Fibroblast of skin of left quadriceps (primary cell): ENCODE measurements around the gene SERPINA6.
"Not testable (repeated sequence)": the region's sequence is repeated elsewhere in the genome, so short reads cannot be mapped to it uniquely, and the experiment has no call there.

Experiments used
- DNase-seq, 2 experiments: peaks; one replicate each; pipeline ENCODE4 v3.0.0-alpha.2; 2013; ENCODE audit warnings: low read depth in 2 of 2

The SERPINA6 gene

DNA sequence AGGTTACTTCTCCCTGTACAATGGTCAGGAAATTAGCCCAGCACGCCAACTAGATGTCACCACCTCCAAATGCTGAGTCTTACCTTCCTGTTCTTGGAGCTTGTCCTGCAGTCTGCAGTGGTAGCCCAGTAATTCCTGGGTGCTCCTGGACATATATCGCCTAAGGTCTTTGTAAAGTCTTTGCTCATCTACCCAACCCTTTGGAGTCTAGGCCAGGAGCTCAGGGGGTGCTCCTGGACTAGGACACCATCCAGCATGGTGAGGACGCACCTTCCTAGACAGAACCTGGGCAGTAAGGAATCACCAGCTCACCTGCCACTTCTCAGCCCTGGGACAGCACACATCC, 30.6 kb downstream of the SERPINA6 start:
- no peak for DNase-seq

- no peak for DNase-seq
These were observed 31.1 kb downstream of the SERPINA6 start for GRCh38 chr14:94291906-94292525.

DNA sequence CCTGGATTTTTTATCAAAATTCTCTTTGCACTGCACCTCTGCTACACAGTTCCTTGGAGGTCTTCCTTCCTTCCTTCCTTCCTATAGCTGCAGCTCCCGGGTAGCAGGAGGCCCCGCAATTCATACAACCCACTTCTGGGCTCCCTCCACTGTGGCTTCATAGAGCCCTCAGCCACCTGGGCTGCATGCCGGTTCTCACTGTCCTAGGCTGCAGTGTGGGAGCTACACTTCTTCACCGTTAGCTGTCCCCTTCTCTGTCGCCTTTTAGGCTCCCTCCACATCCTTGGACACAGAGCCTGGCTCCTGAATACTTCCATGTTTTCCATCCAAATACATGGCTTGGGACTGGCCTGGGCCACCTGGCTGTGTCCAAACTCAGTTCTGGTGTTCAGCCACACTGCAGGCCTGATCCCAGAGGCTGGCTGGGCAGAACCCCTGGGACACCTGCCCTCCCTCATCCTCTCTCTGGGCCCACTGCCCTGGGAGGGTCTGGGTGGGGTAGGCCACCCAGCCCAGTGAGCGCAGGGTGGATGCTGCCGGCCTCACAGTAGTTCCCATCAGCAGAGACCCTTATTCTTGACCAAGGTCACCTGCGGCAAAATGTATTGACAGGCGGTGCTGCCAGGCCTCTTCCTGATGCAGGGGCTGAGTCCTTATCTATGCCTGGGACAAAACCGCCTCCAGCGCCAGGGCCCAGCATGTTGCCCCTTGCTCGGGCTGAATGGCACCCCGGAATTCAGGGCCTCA, 31.8 kb downstream of the SERPINA6 start:
- DNase-seq = no peak

- DNase-seq = no peak
These were observed 32.9 kb downstream of the SERPINA6 start for GRCh38 chr14:94290197-94290596.

DNA sequence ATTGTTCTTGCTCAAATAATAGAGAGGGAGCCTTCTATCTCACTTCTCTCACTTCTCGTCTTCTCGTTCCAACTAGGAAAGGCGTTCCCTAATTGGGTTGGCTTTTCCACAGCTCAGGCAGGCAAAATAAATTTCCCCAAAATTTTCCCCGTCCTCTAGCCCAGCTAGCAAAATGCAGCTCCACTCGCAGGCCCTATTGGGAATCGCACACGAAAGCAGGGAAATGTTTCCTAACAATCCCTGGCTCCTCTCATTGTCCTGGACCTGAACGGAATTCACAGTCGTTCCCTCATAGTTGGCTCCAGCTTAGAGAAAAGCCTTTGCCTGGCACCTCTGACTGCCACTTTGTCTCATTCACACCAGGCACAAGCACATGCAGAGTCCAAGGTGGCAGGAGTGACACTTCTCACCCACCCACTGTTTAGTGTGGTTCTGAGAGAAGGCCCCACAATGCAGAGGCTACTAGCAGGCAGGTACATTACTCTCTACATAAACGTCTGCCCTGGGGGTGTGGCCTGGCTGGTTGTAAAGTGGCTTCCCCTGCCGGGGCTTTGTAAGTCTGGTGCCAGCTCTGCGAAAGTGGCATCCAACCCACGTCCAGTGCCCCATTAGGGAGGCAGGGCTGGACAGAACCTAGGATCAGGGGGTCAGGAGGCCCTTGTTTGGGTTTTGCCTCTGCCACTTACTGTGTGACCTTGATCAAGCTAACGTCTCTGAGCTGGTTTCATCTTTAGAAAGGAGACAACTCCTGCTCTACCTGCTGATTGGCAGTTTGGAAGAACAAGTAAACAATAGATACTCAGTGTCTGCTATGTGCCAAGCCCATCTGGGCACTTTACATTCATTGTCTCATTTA, 34.3 kb downstream of the SERPINA6 start:
- no peak for DNase-seq

- DNase-seq = no peak
These were observed 38.0 kb downstream of the SERPINA6 start for GRCh38 chr14:94285158-94285557.

GRCh38 chr14:94284221-94284620, 38.9 kb downstream of the SERPINA6 start:
- no peak for DNase-seq

- DNase-seq = peak in 1 of 2 experiments; percentile 5
These were observed 40.0 kb downstream of the SERPINA6 start for GRCh38 chr14:94282991-94283723.

DNA sequence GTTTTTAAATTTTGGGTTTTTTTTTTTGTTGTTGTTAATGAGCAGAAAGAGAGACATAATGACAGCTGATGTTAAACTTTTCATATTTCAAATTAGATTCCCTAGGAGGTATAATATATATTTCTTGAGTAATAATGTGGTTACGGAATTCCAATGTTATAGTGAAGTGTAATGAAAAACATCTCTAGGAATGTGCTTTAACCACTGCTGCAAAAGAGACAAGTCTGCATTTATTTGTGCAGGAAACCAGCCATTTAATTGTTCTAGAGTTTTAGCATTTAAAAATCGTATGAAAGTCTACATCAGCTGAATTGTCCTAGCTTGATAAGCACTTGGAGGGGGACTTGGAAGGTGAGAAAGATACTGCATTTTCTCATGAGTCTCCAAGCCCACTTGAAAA, 44.4 kb downstream of the SERPINA6 start:
- DNase-seq = peak; percentile 51

- not testable (repeated sequence) for DNase-seq
These were observed 46.1 kb downstream of the SERPINA6 start for GRCh38 chr14:94276898-94277561.

DNA sequence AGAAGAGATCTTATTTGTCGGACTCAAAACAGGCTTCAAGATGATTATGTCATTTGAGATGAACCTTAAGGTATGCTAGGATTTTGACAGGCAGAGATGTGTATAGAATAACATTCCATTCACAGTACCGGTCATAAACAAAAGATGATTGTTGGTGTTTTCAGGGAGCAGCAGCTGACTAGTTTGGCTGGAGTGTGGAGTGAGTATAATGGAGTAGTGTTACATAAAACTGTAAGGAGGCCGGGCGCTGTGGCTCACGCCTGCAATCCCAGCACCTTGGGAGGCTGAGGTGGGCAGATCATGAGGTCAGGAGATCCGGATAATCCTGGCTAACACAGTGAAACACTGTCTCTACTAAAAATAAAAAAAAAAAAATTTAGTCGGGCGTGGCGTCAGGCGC, 54.0 kb downstream of the SERPINA6 start:
- DNase-seq = no peak

DNA sequence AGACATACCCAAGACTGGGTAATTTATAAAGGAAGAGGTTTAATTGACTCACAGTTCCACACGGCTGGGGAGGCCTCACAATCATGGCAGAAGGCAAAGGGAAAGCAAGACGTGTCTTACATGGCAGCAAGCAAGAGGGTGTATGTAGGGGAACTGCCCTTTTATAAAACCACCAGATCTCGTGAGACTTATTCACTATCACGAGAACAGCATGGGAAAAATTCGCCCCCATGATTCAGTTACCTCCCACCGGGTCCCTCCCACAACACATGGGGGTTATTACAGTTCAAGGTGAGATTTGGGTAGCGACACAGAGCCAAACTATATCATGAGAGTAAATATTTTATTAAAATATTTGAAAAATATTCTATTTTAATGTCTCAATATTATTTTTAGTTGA, 54.6 kb downstream of the SERPINA6 start:
- DNase-seq = not testable (repeated sequence)

DNA sequence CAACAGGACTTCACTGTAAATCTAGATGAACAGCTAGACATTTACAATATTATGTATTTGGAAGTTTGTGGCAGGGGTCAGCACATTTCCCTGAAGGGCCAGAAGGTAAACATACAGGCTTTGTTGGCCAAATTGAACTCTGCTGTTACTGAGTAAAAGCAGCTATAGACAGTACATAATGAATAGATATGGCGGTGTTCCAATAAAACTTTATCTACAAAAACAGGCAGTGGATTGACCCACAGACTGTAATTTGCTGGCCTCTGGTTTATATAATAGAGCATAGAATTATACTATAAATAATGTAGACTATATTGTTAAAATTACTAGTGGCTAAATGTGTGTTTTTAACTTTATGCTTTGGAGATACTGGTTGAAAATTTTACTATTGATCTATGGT, 55.8 kb downstream of the SERPINA6 start:
- no peak for DNase-seq

DNA sequence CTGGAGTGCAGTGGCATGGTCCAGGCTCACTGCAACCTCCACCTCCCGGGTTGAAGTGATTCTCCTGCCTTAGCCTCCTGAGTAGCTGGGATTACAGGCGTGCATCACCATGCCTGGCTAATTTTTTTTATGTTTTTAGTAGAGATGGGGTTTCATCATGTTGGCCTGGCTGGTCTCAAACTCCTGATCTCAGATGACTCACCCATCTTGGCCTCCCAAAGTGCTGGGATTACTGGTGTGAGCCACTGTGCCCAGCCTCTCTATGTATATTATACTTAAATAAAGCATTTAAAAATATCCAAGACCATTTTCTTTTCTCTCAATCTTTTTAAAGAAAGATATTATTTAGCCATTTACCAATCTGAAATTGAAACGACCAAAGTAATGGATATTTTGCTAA, 58.9 kb downstream of the SERPINA6 start:
- DNase-seq = not testable (repeated sequence)
